GM19351 (cell line): ENCODE measurements around the gene DHRS7C.
"Not testable (repeated sequence)": the region's sequence is repeated elsewhere in the genome, so short reads cannot be mapped to it uniquely, and the experiment has no call there.

ENCODE experiments used
- ATAC-seq: cut with Tn5 transposase; IDR thresholded peaks from one replicate; pipeline ENCODE4 v1.9.1; 2021; ENCODE audit warnings: mild to moderate bottlenecking, moderate library complexity; ENCODE audit not compliant: unreplicated experiment

Gene DHRS7C

DNA sequence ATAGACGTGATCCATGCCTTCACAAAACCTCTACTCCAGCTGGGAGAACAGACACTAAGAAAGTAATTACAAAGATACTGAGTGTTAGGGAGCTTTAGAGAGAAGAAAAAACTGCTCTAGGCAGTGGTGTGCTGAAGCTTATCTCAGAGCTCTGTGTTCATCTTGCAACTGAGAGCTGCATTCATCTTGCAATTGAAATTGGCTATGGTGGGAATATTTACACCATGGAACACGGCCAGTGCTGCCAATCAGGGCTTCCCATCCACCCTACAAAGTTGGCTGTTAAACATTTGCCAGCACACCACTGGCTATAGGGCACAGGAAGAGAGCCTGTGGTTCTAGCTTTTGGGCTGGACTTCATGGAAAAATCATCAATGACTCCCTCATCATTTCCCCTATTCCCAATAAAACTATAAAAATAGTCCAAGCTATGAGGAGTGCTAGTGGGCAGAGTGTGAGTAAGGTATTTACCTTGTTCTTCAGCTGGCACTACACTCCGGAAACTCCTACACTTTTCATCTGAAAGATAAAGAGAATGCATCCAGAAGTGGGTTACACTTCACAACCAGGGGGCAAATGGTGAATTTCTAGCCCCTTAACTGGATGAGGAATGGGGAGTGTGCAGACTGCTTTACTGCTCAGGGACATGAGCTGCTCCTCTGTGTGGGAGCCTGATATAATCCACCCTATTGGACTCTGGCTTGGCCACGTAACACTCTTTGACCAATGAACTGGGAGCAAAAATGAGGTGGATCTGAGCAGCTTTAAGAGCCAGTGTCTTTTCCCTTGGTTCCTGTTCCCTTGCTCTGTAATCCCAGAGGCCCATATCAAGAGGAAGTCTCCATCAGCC lies 18.9 kb upstream of the DHRS7C start:
- no peak for ATAC-seq

DNA sequence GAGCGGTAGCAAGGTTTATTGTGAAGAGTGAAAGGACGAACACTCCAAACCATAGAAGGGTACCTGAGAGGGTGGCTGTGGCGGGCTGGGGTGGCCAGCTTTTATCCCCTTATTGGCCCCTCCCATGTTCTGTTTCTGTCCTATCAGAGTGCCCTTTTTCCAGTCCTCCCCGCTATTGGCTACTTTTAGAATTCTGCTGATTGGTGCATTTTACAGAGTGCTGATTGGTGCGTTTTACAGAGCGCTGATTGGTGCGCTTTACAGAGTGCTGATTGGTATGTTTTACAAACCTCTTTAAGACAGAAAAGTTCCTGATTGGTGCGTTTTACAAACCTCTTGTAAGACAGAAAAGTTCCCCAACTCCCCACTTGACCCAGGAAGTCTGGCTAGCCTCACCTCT lies 18.0 kb upstream of the DHRS7C start:
- no peak for ATAC-seq

DNA sequence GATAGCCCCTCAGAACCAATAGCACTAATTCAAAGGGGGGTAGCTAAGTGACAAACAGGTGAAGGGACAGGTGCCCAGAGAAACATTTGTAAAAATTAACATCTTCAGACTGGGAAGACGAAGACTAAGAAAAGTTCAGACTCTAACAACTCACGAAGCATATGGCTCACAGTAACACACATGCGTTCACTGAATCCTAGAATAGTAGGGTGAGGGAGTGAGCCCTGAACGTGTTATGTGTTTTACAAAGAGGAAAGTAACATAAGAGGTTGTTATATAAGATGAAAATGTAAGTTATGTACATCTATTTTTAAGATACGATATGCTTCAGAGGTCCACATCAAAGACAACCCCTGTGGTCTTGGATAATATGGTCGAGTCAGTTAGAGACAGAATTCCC lies 15.3 kb upstream of the DHRS7C start:
- ATAC-seq, result no peak

DNA sequence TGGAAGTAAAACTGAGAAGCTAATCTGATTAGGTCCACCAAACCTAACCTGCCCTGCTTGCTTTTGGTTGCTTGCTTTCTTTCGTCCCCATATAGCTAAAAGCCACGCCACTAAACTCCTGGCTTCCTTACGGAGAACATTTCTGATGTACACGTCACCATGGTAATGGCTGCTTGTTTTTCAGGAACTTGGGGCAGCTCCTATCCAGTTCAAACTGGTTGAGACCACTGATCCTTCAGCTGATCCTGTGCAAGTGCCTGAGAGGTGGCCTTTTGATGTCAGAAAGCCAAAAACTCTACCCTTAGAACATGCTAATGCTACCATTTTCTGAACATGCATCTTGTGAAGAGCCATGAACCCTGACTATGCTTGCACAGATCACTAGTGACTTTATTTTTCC lies 14.4 kb upstream of the DHRS7C start:
- ATAC-seq, result no peak

DNA sequence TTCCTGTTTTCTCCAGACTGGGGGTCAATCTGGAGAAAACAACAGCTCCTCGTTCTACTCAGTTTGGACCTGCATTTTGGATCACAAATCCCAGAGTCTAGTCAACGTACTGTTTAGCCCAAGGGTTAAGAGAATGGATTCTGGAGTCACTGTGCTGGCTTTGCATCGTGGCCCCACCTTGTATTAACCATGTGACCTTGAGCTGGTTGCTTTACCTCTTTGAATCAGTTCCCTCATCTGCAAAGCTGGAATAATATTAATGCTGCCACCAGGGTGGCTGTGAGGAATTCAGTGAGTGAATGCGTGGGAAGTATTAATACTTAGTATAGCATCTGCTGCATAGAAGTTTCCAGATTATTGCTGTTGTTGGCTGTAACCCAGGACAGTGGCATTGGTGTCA lies 11.3 kb upstream of the DHRS7C start:
- ATAC-seq, result no peak

DNA sequence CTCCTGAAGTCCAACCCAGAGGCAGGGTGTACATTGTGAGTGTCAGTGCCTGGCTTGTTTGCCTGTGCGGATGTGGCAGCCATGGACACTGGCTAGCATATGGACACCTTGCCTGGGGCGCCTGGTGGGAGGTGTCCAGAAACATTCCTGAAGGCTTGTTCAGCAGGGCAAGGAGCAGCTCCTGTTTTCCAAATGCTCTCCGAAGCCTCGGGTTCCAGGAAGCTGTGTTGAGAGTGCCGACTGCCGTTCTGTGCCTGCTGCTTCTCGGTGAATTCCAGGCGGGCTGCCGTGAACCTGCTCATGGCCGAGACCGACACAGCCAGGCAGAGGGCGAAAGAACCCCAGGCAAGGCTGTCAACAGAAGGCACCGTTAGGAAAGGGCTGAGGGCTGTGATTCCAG lies 10.9 kb upstream of the DHRS7C start:
- no peak for ATAC-seq

DNA sequence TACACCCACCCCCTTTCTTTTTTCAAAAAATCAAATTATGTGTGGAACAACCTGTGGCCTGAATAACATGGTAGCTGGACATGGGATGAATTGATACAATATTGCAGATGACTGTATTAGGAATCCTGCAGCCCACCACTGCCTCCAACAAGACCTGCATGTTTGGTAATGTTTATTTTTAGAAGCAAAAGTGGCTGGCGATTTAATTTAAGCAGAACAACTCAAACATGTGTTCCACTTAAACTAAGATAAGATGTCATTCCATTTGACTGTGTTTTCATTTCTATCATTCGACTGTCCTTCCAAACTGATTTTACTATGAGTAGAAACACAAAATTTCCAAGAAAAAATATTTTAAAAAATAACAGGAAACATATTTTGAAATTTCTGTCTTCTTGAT lies 10.1 kb upstream of the DHRS7C start:
- ATAC-seq, result no peak

DNA sequence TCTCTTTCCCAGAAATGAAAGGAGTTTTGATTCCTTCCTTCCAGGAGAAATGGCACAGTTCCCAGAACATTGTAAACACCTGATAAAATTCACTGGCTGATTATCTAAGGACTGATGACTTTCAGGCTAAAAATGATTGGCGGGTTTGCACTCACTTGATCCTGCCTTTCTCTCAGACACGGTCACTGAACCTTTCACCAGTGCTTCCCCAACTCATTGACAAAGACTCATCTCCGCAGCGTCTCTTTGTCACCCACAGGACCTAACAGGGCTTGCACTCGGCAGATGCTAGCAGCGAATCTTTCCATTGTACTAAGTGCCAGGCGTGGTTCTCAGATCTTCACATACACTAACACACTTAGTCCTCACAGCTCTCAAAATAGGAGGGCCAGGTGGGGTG lies 7.3 kb upstream of the DHRS7C start:
- ATAC-seq, result no peak

DNA sequence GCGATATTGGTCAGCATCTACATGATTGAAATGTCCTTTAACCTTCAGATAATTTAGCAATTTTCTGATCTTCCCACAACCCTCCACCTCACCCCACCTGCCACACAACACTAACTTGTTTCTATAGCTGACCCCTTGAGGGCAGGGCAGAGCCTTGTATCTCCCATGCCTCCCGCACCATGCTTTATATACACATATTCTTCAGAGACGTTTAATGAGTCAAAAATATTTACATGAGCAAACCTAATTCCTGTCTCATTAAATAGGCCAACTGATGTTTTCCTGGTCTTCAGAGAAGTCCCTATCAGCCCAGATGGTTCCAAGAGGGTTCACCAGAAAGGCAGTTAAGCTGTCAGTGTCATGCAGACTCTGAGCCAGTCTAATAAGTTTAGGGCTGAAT lies 6.6 kb upstream of the DHRS7C start:
- no peak for ATAC-seq

DNA sequence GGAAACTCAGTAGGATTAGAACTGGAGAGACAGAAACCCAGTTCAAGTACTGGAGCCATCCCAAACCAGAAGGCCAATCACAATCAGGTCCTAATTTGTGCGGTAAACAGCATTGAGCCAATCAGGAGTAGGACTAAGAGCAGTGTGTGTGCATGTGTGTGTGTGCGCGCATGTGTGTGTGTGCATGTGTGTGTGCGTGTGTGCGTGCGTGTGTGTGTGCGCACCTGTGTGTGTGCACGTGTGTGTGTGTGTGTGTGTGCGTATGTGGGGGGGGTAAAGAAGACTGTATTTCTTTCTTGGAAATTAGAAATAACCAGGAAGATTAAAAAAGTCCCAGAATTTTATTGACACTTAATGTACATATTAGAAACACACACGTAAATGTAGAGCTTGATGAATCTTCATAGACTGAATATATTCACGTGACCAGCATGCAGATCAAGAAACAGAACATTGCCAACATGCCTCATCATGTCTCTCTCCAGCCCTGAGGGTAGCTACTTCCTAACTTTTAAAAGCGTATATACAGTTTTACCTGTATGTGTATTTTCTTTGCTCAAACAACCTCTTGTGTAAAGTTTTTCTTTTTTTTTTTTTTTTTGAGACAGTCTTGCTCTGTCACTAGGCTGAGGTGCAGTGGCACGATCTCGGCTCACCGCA lies 919 bp upstream of the DHRS7C start:
- no peak for ATAC-seq

DNA sequence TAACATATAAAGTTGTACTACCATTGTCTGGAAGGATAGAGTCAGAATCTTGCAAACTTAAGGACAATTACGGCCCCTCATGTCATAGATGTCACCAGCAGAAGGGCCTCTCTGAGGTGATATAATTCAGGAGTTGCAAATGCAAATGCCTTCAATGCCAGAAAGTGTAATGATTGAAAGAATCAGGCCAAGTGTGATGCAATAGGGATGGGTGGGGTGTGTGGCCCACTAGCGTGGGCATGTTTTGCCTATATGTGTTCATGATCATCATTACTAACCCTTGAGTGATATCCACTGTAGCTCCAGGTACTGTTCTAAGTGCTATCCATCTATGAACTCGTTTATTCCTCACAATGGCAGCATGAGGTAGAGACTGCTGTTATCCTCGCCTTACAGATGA lies 1.1 kb downstream of the DHRS7C start:
- ATAC-seq, result no peak

DNA sequence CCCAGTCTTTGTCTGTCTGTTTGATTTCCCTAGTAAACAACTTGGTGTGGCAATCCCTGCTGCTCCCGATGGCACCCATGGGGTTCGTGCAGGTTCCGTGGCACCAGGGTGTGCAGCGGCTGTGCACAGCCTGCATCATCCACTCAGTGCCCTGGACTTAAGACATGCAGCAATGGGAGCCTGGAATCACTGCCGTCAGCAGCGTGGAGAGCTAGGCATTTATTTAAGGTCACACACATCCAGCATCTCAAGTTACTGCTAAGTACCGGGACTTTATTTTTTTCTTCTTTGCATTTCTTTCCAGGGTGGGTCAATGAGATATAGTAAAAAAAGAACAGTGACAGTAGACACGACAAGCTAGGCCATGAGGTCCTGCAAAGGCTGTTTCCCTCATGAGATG lies 2.8 kb downstream of the DHRS7C start:
- ATAC-seq, result no peak

DNA sequence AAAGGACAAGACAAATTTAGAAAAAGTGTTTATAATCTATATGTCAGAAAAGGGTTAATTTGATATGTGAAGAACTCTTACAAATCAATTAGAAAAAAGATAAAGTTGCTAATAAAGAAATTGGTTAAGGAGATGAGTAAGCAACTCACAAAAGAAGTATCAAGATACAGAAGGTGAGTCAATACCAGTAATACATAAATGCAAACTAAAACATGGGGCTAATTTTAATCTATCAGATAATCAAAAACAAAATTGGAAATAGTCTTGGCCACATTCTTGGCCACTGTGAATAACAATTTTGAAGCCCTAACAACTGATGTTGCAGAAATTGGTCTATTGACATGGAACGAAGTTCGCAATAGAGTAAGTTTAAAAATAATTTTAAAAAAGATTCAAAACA lies 6.8 kb downstream of the DHRS7C start:
- ATAC-seq, result no peak

DNA sequence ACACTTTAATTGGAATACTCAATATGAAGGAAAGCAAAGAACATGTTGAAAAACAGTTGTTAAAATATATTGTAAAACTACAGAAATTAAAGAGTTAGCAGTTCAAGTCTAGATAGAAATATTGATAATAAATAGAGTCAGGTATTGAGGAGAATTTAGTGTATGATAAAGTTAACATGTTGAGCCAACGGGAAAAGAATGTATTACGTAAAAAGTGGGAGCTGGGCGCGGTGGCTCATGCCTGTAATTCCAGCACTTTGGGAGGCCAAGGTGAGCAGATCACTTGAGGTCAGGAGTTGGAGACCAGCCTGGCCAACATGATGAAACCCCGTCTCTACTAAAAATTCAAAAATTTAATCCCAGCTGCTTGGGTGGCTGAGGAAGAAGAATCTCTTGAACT lies 7.9 kb downstream of the DHRS7C start:
- not testable (repeated sequence) for ATAC-seq

DNA sequence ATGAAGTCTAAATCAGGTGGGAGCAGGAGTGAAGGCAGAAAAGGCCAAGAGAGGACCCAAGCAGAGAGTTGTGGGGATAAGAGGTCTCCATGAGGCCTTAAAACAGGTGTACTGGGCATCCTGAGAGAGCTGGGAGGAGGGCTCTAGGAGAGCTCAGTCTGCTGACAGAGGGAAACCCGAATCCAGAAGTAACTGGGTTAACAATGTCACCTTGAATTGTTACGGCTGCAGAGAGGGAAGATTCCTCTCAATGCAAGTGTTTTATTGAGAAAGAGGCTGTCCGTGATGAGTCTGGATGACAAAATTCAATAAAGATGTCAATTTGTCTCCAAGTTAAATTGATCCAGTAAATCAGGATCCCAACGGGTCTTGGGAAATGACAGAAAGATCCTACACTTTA lies 8.3 kb downstream of the DHRS7C start:
- ATAC-seq, result no peak

DNA sequence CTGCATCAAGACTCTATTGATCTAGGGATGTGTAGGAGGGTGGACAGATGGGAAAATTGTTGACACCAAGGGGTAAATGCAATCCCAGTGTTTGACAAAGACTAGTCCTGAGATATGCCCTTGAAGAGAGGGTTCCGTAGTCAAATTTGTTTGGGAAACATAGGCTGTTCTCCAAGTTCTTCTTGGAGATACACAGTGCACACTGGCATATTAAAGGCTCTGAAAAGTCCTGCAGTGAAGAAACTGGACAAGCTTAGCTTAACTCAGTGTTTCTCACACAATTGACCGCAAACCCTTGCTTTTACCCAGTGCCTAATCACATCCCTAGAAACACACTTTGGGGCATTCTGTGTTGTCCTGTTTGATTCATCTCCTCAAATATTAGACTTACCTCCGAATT lies 10.8 kb downstream of the DHRS7C start:
- ATAC-seq, result no peak

DNA sequence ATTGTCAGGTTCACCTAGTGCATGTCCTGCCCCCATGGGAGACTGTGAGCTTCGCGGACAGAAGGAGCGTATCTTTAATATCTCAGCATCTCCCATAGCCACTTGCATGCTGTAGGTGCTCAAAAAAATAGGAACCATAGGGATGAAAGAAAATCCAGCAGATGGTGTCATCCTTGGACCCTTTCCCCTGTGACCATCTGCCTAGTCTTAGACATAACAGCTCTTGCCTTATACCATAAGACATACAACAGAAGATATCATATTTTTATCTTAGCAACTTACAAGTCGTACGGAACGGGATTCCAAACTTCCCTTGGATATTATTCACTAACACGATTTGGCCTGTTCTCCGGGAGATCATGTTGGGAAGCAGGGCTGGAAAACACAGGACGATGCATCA lies 14.5 kb downstream of the DHRS7C start:
- no peak for ATAC-seq

DNA sequence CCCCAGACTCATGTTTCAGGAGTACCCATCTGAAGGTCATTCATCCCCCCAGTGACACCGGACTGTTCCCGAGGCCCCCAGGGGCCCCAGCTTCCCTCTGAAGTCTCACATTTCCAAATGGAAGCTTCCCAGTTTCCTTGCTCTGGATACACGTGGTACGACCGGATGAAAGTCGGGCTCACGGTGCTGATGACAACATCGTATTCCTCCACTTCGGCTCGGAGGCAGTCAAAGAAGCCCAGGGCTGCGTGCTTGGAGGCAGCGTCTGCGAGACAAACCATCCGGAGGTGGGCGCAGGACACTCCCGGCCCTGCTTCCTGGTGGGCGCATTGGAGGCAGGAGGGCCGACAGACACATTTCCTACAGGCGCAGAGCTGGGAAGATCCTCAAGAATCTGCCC lies 18.7 kb downstream of the DHRS7C start:
- ATAC-seq, result no peak

DNA sequence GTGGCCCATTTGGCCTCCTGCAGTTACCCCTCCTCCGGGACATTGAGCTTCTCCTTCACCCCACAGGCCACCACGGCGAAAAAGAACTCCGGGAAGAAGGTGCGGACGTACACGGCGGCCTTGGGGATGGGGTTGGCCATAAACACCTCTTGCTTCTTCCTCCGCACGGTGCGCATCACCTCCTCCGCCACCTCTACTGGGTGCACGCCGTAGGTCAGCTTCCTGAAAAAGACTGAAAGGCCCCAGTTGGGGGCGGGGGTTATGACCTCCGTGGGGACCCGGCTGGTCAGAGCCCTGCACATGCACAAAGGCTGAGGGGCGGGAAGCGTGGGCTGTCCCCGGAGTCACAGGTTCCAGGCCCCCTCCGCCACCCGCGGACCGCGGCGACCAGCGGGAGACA lies 19.9 kb downstream of the DHRS7C start:
- no peak for ATAC-seq

DNA sequence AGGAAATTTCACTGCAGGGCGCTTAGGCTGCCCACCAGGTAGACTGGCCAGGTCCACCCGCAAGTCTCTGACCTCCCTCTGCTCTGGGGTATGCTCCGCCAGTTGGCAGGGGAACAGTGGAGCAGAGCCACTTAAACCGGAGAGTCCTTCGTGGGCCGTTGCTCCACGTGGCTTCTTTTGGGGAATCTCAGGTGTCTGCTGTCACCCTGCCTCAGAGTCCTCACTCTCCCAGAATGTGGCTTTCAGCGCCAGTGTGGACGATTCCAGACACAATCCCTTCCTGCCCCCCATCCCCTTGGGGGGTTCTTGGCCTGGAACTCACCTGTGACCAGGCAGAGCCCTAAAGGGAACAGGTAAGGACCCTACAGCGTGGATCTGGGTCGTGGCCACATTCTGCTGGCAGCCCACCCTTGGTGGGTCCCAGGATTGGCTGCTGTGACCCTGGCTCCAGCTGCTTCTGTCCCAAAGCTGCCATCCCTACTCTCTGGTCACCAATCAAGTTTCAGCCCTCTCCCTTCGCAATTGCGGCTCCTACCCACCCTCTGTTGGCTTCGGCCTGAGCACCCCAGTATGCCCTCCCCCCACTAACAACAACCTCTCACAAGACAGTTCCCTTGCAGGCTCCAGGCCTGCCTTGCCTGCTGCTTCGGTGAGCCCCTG lies 22.2 kb downstream of the DHRS7C start:
- no peak for ATAC-seq

DNA sequence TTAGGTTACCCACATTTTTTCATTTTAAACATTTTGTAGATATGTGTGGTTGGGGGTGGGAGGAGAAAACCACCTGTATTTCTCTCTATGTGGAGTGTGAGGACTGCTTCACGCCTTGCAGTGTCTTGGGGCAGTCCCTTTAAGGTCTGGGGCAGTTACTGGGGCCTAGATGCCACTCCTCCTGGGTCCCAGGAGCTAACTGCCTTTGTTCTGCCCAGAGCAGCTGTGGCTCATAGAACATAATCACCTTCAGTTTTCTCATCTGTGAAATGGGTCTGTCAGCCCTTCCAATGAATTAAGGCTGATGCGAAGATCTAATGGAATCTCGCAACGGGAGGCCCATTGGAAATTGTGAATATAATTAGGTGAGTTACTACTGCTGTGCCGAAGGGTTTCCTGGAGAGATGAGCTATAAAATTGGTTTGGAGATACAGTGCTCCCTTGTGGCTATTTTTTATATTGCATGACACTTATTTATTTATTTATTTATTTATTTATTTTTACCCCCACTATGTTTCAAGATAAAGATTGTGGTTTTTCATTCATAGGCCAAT lies 22.9 kb downstream of the DHRS7C start:
- ATAC-seq, result no peak

DNA sequence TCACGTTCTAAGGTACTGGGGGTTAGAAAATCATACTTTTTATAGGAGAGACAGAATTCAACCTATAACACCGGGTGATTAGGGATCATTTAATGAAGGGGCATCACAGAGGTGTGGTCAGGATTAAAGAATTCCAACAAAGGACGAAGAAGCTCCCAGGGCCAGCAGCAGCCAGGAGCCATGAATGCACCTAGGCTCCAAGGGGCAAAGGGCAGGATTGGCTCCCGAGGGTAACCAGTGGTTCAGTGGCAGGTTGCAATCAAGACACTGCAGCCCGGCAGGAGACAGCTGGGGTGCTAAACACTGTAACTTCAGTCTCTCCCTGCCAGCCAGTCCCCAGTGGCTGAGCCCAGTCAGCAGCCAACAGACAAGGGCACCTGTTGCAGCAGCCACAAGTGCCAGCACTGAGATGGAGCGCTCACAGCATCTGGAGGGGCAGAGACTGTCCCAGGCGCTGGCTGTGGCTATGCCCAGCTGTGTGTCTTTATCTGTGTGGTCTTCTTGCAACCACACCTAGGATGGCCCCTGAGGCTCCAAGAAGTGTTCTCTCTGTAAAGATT lies 23.9 kb downstream of the DHRS7C start:
- no peak for ATAC-seq
